SKM-1 (cell line): ENCODE results near the gene KCNIP4.

Source experiments
- DNase-seq: peaks from one replicate; lab custom pipeline; 2025; ENCODE audit not compliant: unreplicated experiment; lab: John Stamatoyannopoulos, UW

The KCNIP4 gene

GRCh38 chr4:21856301-21856700 is 92.3 kb downstream of the KCNIP4 start:
- DNase-seq = no peak

DNA sequence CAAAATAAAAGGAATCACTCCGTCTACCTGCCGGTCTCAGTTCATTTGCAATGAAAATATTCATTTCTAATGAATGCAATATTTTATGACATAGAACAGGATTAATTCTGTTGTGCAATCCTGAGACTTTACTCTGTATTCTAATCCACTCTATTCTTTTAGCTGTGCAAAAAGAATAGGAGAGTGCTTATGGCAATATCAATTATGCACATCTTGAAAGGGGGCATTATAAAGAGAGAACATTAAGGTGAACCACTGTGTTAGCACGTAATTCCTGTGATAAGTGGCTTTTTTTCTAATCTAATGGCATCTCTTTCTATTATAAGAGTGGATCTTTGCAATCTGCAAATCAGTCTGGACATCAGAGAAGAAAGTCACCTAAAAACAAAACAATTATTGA is 99.5 kb downstream of the KCNIP4 start:
- DNase-seq = no peak

GRCh38 chr4:21848021-21848420 is 100.6 kb downstream of the KCNIP4 start:
- DNase-seq = no peak

DNA sequence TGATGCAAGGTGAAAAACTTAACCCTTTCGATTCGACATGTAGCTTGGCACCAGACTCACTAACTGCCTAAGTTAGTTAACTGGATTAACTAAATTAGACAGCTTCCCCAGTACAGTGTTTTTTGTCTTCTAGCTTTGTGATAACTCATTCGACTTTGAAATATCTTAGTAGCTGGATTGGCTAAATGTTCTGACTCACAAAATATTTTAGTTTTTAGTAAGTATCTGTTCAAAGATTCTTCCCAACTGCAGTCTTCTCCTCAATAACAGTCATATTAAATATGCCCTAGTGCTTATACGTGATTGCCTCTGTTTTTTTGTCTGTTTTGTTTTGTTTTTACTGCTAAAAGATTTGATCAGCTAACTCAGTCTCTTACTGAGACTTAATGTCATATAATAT is 102.9 kb downstream of the KCNIP4 start:
- no peak for DNase-seq

DNA sequence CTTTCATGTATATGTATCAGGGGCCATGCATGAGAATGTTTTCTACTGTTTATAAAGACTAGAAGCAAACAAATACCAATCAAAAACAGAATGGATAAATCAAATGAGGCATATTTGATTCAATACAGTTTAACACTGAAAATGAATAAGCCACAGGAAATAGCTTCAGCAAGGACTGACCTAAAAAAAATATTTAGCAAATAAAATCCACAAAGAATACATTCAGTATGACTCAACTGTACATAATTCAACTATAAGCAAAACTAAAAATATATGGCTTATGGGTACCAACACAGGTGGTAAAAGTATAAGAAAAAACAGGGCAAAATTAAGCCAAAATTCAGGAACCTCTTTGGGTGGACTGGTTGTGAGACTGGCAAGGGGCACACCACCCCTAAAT is 112.9 kb downstream of the KCNIP4 start:
- no peak for DNase-seq

DNA sequence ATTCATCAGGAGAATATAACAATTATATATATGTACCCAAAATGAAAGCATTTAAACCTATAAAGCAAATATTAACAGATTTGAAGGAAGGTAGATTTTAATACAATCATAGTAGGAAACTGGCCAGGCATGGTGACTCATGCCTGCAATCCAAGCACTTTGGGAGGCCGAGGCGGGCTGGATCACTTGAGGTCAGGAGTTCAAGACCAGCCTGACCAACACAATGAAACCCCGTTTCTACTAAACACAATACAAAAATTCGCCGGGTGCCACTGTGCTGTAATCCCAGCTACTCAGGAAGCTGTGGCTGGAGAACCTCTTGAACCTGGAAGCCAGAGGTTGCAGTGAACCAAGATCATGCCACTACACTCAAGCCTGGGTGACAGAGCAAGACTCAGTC is 118.3 kb downstream of the KCNIP4 start:
- no peak for DNase-seq

- no peak for DNase-seq
Measured at GRCh38 chr4:21827575-21827974, 121.0 kb downstream of the KCNIP4 start.

- no peak for DNase-seq
Measured at GRCh38 chr4:21826071-21826470, 122.5 kb downstream of the KCNIP4 start.

DNA sequence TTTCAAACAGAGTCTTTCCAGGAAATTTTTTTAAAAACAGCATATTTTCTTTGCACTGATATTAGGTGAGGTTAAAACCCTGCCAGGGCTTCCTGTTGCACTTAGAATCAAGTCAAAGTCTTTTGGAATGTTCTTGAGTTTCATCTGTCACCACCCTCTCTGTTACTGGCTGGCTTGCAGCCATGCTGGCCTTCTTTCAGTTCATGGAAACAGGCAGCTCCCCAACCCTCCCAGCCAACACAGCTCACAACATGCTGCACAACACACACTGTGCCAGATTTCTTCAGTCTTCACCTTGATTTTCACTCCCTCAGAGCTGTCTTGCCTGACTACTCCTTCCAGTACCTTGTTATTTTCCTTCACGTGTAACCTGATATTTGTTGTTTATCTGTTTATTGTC is 129.5 kb downstream of the KCNIP4 start:
- no peak for DNase-seq

DNA sequence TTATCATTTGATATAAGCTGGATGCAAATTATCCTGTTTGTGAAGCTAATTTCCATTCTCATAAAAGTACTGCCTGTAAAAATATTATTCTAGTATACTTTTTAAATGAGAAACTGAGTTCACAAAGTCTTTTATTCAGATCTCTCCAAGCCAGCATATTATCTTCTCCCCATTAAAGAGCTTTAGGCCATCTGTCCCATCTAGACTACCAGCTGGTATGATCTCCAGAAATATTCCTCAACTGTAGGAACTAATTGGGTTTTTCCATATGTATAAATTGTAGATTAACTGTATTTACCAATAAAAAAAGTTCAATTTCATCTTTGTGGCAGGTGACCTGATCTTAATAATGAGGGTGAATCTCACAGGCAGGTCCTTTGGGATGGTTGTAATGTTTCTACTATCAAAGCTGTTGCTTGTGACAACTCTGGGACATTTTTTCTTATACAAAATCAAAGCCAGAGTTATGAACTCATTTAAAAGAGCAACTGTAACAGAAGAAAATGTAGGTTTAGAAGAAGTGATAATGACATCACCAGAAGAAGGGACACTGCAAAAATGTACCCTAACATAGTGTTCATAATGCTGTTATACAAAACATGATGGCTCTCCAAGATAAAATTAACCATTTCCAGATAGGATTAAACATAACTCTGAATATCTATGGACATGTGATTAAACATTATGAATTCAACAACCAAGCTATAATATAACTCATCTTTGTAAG is 132.8 kb downstream of the KCNIP4 start:
- no peak for DNase-seq

DNA sequence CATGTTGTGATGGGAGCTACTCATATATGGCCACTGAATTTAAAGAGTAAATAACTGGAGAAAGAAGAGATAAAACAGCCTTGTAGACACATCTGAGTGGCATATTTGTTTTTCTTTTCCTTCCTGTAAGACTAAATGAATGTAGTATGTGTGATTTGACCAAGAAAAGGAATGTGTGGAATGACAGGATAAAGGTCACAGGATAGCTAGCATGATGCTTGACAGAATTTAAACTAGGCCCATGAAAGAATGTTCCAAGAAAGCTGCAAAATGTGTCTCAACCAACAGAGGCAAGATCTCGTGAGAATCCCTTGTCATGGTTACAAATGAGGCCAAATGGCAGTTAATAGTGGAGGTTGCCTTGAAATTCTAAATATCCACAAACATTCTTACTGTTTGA is 137.0 kb downstream of the KCNIP4 start:
- DNase-seq = no peak

GRCh38 chr4:21806991-21807390 is 141.6 kb downstream of the KCNIP4 start:
- DNase-seq = no peak

DNA sequence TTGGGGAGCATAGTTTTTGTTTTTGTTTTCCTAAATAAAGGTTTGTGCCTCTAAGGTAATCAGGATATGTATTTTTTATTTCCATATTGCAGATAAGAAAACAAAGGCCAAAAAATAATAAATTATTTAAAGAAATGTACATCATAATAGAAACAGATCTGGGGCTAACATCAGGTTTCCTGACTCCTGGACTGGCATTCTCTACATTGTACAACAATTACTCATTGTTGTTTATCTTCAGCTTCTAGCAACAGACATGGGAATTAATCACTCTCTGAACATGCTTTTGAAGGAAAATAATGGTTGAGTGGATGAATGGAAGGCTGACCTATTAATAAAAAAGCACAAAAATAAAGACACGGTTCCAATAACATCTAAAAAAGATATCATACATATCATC is 146.2 kb downstream of the KCNIP4 start:
- DNase-seq = no peak

DNA sequence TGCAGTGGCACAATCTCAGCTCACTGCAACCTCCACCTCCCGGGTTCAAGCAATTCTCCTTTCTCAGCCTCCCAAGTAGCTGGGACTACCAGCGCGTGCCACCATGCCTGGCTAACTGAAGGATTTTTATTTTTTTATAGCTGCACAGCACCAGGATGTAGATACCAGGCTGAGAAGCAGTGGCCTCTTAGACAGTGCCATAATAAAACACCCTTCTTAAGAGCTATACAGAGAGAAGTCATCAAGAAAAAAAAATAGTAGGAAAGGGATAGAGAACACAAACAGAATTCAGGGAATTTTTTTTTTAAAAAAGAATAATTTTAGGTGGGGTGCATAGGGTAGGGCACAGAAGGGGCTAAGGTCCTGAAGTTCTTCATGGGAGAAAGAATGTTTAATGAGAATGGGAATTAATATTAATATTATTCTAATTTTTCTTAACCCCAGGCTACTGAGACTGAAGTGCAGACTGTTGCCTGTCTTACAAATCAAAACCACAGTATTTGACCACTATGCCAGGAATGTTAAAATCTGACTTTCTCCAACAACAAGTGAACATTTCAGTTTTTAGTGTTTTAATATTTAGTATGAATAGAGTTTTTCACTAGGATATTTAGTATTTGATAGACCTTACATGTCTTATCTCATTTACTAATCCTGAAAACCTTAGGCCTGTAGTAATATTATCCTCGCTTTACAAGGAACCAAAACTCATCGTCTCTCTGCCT is 146.7 kb downstream of the KCNIP4 start:
- no peak for DNase-seq

GRCh38 chr4:21795091-21795490 is 153.5 kb downstream of the KCNIP4 start:
- no peak for DNase-seq

- no peak for DNase-seq
Measured at GRCh38 chr4:21792736-21793135, 155.8 kb downstream of the KCNIP4 start.

DNA sequence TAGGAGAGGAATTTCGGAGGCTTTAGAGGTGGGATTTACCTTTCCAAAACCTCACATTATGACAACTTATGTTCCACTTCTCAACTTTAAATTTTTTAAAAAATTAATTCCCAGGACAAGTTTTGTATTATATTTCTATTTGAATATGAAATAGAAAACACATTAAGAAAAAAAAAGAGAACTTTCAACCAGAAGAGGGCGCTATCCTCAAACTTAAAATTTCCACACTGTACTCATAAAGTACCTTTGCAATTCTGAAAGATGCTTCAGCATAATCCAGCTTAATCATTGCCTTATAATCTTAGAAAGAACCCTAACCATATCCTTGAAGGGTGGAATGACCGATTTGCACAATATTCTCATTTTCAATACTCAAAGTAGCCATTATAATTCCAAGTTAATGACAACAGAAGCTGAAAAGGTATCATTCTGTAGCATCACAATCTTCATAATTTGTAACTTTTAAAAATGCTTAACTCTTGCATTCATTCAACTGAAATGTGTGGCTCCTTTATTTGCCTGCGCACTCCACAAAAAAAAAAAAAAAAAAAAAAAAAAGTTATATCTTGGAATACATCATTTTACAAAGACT is 158.0 kb downstream of the KCNIP4 start:
- DNase-seq = no peak

GRCh38 chr4:21780148-21780547 is 168.4 kb downstream of the KCNIP4 start:
- DNase-seq = no peak

DNA sequence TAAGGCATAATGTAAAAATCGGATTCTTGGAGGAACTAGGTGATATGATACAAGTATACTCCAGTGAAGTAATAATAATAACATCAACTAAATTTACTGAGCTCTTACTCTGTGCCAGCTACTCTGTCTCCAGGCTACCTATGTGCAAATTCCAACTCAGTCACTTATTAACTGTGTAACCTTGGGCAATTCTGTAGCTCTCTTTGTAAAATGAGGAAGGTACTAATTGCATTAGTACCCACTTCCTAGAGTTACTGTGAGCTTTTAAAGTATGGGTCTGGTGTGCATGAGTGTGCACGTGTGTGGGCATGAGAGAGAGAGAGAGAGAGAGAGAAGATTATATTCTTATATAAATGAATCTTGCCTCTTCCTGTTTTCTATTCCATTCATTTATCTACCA is 169.9 kb downstream of the KCNIP4 start:
- DNase-seq = peak; percentile 45

- no peak for DNase-seq
Measured at GRCh38 chr4:21775703-21776102, 172.9 kb downstream of the KCNIP4 start.

- no peak for DNase-seq
Measured at GRCh38 chr4:21769404-21770147, 179.0 kb downstream of the KCNIP4 start.
